ENCODE results near the gene SNX13. TPM values are rescaled to one million over a fixed set of nuclear protein-coding genes. Genes with fewer than 3 reads are reported as not detected.

Gene SNX13
- total RNA-seq, 1 experiment from 2014 or later = 29.0 TPM

DNA sequence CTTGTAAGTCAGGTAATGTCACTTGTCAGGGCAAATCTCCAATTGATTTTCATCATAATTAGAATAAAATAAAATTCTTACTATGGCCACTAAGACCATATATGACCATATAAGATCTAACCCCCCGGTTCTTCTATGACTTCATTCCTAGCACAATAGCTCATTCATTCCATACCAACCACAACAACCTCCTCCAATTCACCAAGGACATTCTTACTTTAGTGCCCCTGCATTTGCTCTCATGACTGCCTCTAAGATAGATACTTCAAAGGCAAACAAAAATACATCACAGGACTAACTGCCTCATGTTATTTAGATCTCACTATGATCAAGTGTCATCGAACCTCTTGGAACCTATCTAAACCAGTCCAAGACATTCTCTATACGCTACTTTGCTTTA lies 90.8 kb downstream of the SNX13 start:
- H4K5ac ChIP-seq (ENCODE audit: insufficient read length, low read depth, low read length) = no peak overlapping the region
- H3K79me1 ChIP-seq (ENCODE audit: insufficient read depth, low read depth, low read length, poor library complexity, severe bottlenecking) = no peaks in the 10 kb centered on the region
- no peaks in the 10 kb centered on the region for H3K79me2 ChIP-seq (ENCODE audit: insufficient read depth, low read length)
- no peak overlapping the region for H2BK5ac ChIP-seq (ENCODE audit: insufficient read length, low read length)
- no peak overlapping the region for H2AK5ac ChIP-seq (ENCODE audit: insufficient read length, low read length)
- no peak overlapping the region for H3K14ac ChIP-seq (ENCODE audit: insufficient read depth, low read length)
- H3K23ac ChIP-seq (ENCODE audit: insufficient read length, low read depth, low read length) = no peak overlapping the region
- H2AFZ ChIP-seq (ENCODE audit: low read length) = no peak overlapping the region
- H3T11ph ChIP-seq (ENCODE audit: low read length) = no peak overlapping the region
- H2BK12ac ChIP-seq (ENCODE audit: insufficient read length, low read depth, low read length) = no peak overlapping the region
- H3K4me1 ChIP-seq (ENCODE audit: insufficient read depth, low read length) = no peaks in the 10 kb centered on the region; the same call in 1 of the 2 replicates
- no peak overlapping the region; a peak in 1 of 7 replicates for H3K27ac Mint-ChIP-seq
- no peak overlapping the region for H2BK120ac ChIP-seq (ENCODE audit: low read depth, low read length, poor library complexity, severe bottlenecking)
- H3K23me2 ChIP-seq (ENCODE audit: insufficient read length, low read depth, low read length, poor library complexity, severe bottlenecking) = no peaks in the 10 kb centered on the region
- H4K91ac ChIP-seq (ENCODE audit: insufficient read length, low read depth, low read length) = no peak overlapping the region
- no peak overlapping the region for H4K8ac ChIP-seq (replicated peaks; ENCODE audit: insufficient read length, low read depth, low read length)
- no peak overlapping the region for H2BK15ac ChIP-seq (ENCODE audit: low read depth, low read length)
- no peak overlapping the region for H3K9ac ChIP-seq (ENCODE audit: extremely low read depth, insufficient read length, low read length)
- H4K20me1 ChIP-seq (ENCODE audit: control insufficient read depth, insufficient read depth, insufficient read length) = no peaks in the 10 kb centered on the region
- H3K27ac ChIP-seq (ENCODE audit: insufficient read length, low read depth, low read length) = no peak overlapping the region
- H3K4me2 ChIP-seq (ENCODE audit: insufficient read depth, insufficient read length, low read length) = no peak overlapping the region
- TF ChIP-seq, protein P1, sequence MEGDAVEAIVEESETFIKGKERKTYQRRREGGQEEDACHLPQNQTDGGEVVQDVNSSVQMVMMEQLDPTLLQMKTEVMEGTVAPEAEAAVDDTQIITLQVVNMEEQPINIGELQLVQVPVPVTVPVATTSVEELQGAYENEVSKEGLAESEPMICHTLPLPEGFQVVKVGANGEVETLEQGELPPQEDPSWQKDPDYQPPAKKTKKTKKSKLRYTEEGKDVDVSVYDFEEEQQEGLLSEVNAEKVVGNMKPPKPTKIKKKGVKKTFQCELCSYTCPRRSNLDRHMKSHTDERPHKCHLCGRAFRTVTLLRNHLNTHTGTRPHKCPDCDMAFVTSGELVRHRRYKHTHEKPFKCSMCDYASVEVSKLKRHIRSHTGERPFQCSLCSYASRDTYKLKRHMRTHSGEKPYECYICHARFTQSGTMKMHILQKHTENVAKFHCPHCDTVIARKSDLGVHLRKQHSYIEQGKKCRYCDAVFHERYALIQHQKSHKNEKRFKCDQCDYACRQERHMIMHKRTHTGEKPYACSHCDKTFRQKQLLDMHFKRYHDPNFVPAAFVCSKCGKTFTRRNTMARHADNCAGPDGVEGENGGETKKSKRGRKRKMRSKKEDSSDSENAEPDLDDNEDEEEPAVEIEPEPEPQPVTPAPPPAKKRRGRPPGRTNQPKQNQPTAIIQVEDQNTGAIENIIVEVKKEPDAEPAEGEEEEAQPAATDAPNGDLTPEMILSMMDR (conservative IDR thresholded peaks at IDR 0.05) = no peak
- no CpG with 5 or more reads among the region's 3 CpGs for WGBS (ENCODE audit: extremely low coverage, insufficient read length, low lambda C conversion rate)
- no peaks in the 10 kb centered on the region for H3K27me3 Mint-ChIP-seq (ENCODE audit: low read depth)
- no peaks in the 10 kb centered on the region for H3K9me3 Mint-ChIP-seq
- H2BK20ac ChIP-seq (ENCODE audit: low read depth, low read length, poor library complexity, severe bottlenecking) = no peak overlapping the region
- H3K56ac ChIP-seq (ENCODE audit: insufficient read length, low read depth, low read length) = no peak overlapping the region
- H3K4me3 Mint-ChIP-seq = no peak overlapping the region
- peaks cover 7 to 15% (median 9%) of the 10 kb centered on the region in 3 experiments for H3K36me3 Mint-ChIP-seq (ENCODE audit: insufficient read depth in 1 of 3, low read depth in 3 of 3)
- H3K4me1 Mint-ChIP-seq = peaks cover 5 to 11% of the 10 kb centered on the region in 2 experiments; a peak in 3 of 4 replicates
- H3K9me3 ChIP-seq (ENCODE audit: control insufficient read depth, low read depth, low read length) = no peaks in the 10 kb centered on the region
- H3K27me3 ChIP-seq (ENCODE audit: insufficient read depth, low read length) = no peaks in the 10 kb centered on the region
- DNase-seq = no peak
- no peak overlapping the region for H3K4ac ChIP-seq (ENCODE audit: low read depth, low read length)
- H3K18ac ChIP-seq (ENCODE audit: insufficient read length, low read depth, low read length) = no peak overlapping the region
